Measurements from ENCODE around the gene ROBO3.

Gene ROBO3

DNA sequence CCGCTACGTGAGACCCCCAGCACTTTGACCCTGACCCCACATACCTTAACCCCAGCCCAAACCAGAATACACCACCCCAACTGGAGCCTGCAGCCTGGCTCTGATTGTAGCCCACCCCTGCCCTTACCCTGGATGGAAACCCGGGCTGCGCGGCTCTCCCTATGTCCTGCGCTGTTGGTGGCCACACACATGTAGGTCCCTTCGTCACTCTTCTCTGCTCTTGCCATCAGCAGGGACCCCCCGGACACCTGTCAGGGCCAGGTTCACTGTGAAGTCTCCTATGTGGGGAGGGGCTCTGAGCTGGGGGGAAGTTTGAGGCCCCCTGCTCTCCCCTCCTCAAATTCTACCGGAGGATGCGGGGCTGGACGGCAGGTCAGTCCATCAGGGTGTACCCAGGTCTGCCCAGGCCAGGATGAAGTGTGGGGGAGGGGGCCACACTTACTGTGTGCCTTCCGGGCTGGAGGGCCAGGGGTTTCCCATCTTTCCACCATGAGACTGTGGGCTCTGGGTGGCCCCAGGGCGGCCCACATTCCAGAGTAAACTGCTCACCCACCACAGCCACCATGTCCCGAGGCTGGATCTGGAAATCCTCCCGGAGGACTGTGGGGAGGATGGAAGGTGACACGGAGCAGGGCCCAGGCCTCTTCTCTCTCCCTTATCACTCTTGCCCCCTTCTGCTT lies 31.0 kb downstream of the ROBO3 start:
- no peak for DNase-seq (ENCODE audit: low spot score)
- Histone ChIP-seq H3K27ac (peak overlapping the region in 1 of 2 donors; percentile 84), H3K4me3 (peak overlapping the region; percentile 55)
- TF ChIP-seq, protein P1, sequence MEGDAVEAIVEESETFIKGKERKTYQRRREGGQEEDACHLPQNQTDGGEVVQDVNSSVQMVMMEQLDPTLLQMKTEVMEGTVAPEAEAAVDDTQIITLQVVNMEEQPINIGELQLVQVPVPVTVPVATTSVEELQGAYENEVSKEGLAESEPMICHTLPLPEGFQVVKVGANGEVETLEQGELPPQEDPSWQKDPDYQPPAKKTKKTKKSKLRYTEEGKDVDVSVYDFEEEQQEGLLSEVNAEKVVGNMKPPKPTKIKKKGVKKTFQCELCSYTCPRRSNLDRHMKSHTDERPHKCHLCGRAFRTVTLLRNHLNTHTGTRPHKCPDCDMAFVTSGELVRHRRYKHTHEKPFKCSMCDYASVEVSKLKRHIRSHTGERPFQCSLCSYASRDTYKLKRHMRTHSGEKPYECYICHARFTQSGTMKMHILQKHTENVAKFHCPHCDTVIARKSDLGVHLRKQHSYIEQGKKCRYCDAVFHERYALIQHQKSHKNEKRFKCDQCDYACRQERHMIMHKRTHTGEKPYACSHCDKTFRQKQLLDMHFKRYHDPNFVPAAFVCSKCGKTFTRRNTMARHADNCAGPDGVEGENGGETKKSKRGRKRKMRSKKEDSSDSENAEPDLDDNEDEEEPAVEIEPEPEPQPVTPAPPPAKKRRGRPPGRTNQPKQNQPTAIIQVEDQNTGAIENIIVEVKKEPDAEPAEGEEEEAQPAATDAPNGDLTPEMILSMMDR (IDR thresholded peaks at IDR 0.05), result no peak

DNA sequence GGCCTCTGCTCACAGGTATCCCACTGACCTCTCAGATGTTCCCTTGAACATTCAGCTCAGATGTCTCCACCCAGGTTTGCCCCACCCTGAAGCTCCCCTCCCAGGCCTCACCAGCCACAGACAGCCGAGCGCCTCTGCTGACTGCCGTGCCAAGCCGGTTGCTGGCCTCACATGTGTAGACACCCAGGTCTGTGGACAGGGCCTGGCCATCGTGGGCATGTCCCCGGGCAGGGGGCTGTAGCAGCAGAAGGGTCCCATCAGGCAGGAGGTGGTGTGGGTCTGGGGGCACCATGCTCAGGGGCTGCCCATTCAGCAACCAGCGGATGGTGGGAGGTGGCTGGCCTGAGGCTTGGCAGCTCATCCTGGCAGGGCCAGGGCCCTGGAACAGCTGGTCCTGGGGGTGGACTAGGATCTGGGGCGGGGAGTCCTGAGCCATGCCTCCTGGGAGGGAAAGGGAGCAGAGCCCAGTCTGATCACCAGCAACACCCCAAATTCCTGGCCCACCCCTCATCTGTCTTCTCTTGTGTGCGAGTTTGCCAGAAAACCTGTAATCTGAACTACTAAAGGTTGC lies 31.7 kb downstream of the ROBO3 start:
- Histone ChIP-seq H3K27ac (peak overlapping the region in 1 of 2 donors; percentile 84), H3K4me3 (peak overlapping the region; percentile 55)
- TF ChIP-seq, protein P1 (IDR thresholded peaks at IDR 0.05), result no peak
- peak; percentile 76 for DNase-seq (ENCODE audit: low spot score)

DNA sequence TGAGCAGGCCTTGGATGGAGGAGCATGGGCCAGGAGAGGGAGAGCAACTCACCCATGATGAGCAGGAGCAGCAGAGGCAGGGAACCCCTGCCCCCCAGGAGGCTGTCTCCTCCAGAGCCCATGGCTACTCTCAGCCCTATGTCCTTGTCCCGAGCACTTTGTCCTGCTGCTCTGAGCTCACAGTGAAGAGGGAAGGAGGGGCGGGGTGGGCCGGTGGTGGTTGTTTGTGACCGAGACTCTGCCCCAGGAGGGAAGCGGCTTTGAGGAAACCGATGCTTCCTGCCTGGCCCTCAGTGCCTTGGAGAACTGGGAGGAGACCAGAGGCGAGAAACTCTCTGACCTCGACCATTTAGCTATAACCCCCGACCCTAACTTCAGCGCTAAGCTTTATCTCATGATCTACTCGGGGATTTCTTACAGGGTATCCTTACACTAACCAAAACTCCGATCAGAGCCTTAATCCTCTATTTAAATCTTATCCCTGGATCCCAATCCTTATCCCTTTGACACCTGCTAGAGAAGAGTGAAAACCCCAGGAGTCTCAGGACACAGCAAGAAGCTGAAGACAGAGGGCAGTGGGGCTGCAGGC lies 32.5 kb downstream of the ROBO3 start, which contains the start of gene ROBO4:
Gene ROBO4, minus strand, starts transcription at position 192 of the 589 bp plus-strand sequence. Its CDS starts 70 bp downstream, at position 122.
- TF ChIP-seq, protein P1 (IDR thresholded peaks at IDR 0.05), result no peak
- DNase-seq (ENCODE audit: low spot score), result peak; percentile 68
- H3K27ac ChIP-seq, result peak within 1 kb of the TSS; percentile 27 to 84
- peak within 1 kb of the TSS; percentile 55 for H3K4me3 ChIP-seq

DNA sequence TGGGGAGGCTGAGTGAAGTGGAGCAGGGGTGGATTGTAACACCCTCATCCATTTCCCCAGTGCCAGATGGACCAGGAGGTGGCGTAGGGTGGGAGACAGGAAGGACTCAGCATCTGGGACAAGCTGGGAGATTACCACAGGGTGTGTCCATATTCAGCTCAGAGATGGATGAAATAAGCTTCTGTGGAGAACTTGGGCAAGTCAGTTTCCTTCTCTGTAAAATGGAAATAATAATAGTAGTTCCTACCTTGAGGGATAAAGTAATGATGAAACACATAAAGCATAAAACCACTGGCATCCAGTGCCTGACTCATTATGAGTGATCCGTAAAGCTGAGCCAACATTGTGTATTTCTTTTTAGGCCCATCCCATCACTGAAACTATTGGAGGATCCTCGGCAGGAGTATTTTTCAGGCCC lies 33.0 kb downstream of the ROBO3 start:
- TF ChIP-seq, protein P1 (IDR thresholded peaks at IDR 0.05), result no peak
- H3K27ac ChIP-seq, result peak overlapping the region; percentile 27 to 84
- DNase-seq (ENCODE audit: low spot score), result peak; percentile 72
- H3K4me3 ChIP-seq, result no peak overlapping the region

DNA sequence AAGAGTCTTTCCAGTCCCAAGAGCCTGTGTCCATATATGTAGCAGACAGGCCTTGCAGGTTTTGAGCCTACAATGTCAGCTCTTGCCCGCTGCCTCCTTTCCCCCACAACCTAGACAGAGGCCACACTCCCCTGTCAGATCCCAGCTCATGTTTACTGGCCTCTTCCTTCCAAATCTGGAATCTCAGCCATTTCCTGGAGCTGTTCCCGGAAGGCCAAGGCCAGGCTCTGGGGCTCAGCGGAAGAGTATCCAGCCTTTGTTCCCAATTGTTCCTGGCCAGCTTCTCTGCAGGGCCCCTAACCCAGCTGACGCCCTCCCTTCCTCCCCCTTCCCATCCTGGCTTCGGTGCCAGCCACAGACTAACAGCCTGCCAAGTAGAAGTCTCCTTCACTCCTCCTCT lies 33.5 kb downstream of the ROBO3 start:
- TF ChIP-seq, protein P1 (IDR thresholded peaks at IDR 0.05), result no peak
- Histone ChIP-seq H3K4me3 (no peak overlapping the region), H3K27ac (peak overlapping the region; percentile 27 to 84)
- peak; percentile 73 for DNase-seq (ENCODE audit: low spot score)

DNA sequence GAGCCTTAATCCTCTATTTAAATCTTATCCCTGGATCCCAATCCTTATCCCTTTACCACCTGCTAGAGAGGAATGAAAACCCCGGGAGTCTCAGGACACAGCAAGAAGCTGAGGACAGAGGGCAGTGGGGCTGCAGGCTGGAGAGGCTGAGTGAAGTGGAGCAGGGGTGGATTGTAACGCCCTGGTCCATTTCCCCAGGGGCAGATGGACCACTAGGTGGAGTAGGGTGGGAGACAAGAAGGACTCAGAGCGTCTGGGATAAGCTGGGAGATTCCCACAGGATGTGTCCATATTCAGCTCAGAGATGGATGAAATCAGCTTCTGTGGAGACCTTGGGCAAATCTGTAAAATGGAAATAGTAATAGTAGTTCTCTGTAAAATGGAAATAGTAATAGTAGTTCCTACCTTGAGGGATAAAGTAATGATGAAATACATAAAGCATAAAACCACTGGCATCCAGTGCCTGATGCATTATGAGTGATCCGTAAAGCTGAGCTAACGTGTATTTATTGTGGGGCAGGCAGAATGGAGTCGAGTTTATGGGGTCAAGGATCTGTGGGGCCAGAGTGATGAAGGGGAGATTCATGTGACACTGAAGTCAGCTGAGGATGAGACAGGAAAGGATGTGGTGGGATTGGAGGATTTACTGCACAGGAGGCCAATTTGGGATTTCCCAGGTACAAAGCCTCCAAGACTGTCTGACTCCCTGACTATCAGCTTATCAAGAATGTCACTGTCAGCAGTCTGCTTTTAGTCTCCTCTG lies 34.3 kb downstream of the ROBO3 start:
- TF ChIP-seq, protein P1 (IDR thresholded peaks at IDR 0.05), result no peak
- peak overlapping the region in 1 of 2 donors; percentile 84 for H3K27ac ChIP-seq
- no peak for DNase-seq (ENCODE audit: low spot score)
- H3K4me3 ChIP-seq, result no peak overlapping the region
